SK-N-SH treated with all-trans-retinoic acid at 6 μM for 48 hours (cell line): Measurements from ENCODE around the gene OBSCN.

Source experiments
- ATAC-seq: fragments of 200-7000 bp; cut with Tn5 transposase; 3 replicates; pipeline ENCODE4 v1.9.1; 2020; ENCODE audit warnings: mild to moderate bottlenecking, moderate library complexity
- ARNTL ChIP-seq: fragments of 450-650 bp; formaldehyde crosslinking; IDR thresholded peaks from 2 replicates; pipeline ENCODE4 v1.5.0; 2020; ENCODE audit warnings: low read depth, mild to moderate bottlenecking, moderate library complexity, borderline replicate concordance
- BACH2 ChIP-seq: fragments of 250-450 bp; sonication (Bioruptor Pico); IDR thresholded peaks from 2 replicates; pipeline ENCODE4 v1.9.0; 2021; ENCODE audit warnings: mild to moderate bottlenecking, borderline replicate concordance
- CREB5 ChIP-seq: fragments of 250-450 bp; sonication (Bioruptor Pico); IDR thresholded peaks from 2 replicates; pipeline ENCODE4 v1.5.1; 2020; ENCODE audit warnings: low read depth, mild to moderate bottlenecking, moderate library complexity
- CSDC2 ChIP-seq: fragments of 250-450 bp; sonication (Bioruptor Pico); IDR thresholded peaks from 2 replicates; pipeline ENCODE4 v1.5.0; 2020; ENCODE audit warnings: mild to moderate bottlenecking, moderate library complexity
- CSRNP3 ChIP-seq: fragments of 250-450 bp; sonication (Bioruptor Pico); IDR thresholded peaks from 2 replicates; pipeline ENCODE4 v1.5.1; 2021; ENCODE audit warnings: mild to moderate bottlenecking, moderate library complexity
- ESRRG ChIP-seq: fragments of 250-450 bp; sonication (Bioruptor Pico); IDR thresholded peaks from 2 replicates; pipeline ENCODE4 v1.6.1; 2021; ENCODE audit warnings: mild to moderate bottlenecking
- GLIS3 ChIP-seq: fragments of 250-450 bp; sonication (Bioruptor Pico); IDR thresholded peaks from 2 replicates; pipeline ENCODE4 v1.5.0; 2020; ENCODE audit warnings: mild to moderate bottlenecking, moderate library complexity
- ISL1 ChIP-seq: fragments of 250-450 bp; sonication (Bioruptor Pico); IDR thresholded peaks from 2 replicates; pipeline ENCODE4 v2.1.2; 2022; ENCODE audit warnings: mild to moderate bottlenecking, moderate library complexity
- OSR1 ChIP-seq: fragments of 250-450 bp; sonication (Bioruptor Pico); IDR thresholded peaks from 2 replicates; pipeline ENCODE4 v1.8.0; 2022; ENCODE audit warnings: moderate library complexity, mild to moderate bottlenecking, inconsistent platforms
- POU6F1 ChIP-seq: fragments of 250-450 bp; sonication (Bioruptor Pico); IDR thresholded peaks from 2 replicates; pipeline ENCODE4 v1.8.0; 2021; ENCODE audit warnings: low read depth, mild to moderate bottlenecking, moderate library complexity, borderline replicate concordance
- PPARA ChIP-seq: fragments of 250-450 bp; sonication (Bioruptor Pico); IDR thresholded peaks from 2 replicates; pipeline ENCODE4 v1.5.0; 2020; ENCODE audit warnings: mild to moderate bottlenecking, borderline replicate concordance
- RARB ChIP-seq: fragments of 250-450 bp; sonication (Bioruptor Pico); IDR thresholded peaks from 2 replicates; pipeline ENCODE4 v1.8.0; 2021; ENCODE audit warnings: mild to moderate bottlenecking, moderate library complexity
- SNAI2 ChIP-seq: fragments of 250-450 bp; sonication (Bioruptor Pico); IDR thresholded peaks from 2 replicates; pipeline ENCODE4 v1.5.0; 2020; ENCODE audit warnings: mild to moderate bottlenecking, moderate library complexity
- TCF4 ChIP-seq: fragments of 250-450 bp; sonication (Bioruptor Pico); IDR thresholded peaks from 2 replicates; pipeline ENCODE4 v1.8.0; 2021; ENCODE audit warnings: mild to moderate bottlenecking, moderate library complexity, borderline replicate concordance
- TOX ChIP-seq: fragments of 250-450 bp; sonication (Bioruptor Pico); IDR thresholded peaks from 2 replicates; pipeline ENCODE4 v1.8.0; 2021; ENCODE audit warnings: mild to moderate bottlenecking, moderate library complexity, borderline replicate concordance
- TSHZ2 ChIP-seq: fragments of 250-450 bp; sonication (Bioruptor Pico); IDR thresholded peaks from 2 replicates; pipeline ENCODE4 v1.5.0; 2020; ENCODE audit warnings: mild to moderate bottlenecking, moderate library complexity
- ZC3H10 ChIP-seq: fragments of 250-450 bp; sonication (Bioruptor Pico); IDR thresholded peaks from 2 replicates; pipeline ENCODE4 v1.5.1; 2021; ENCODE audit warnings: mild to moderate bottlenecking, moderate library complexity
- ZFP3 ChIP-seq: fragments of 250-450 bp; sonication (Bioruptor Pico); IDR thresholded peaks from 2 replicates; pipeline ENCODE4 v1.5.0; 2020; ENCODE audit warnings: mild to moderate bottlenecking, moderate library complexity
- ZFP30 ChIP-seq: fragments of 450-650 bp; formaldehyde crosslinking; IDR thresholded peaks from 2 replicates; pipeline ENCODE4 v1.5.0; 2022; ENCODE audit warnings: mild to moderate bottlenecking, moderate library complexity
- ZNF70 ChIP-seq: fragments of 450-650 bp; formaldehyde crosslinking; IDR thresholded peaks from 2 replicates; pipeline ENCODE4 v1.5.0; 2020; ENCODE audit warnings: mild to moderate bottlenecking, moderate library complexity
- ZNF8 ChIP-seq: fragments of 450-650 bp; formaldehyde crosslinking; IDR thresholded peaks from 2 replicates; pipeline ENCODE4 v1.5.0; 2020; ENCODE audit warnings: mild to moderate bottlenecking, moderate library complexity

Gene OBSCN

GRCh38 chr1:228208831-228209551 lies 1.1 kb downstream of the OBSCN start:
- TF ChIP-seq CSDC2 = no peak
- no peak for TF ChIP-seq TSHZ2 (CRISPR knock-in tag)
- TF ChIP-seq OSR1 (CRISPR knock-in tag) = no peak
- no peak for TF ChIP-seq ZFP3
- no peak for TF ChIP-seq ZC3H10 (CRISPR knock-in tag)
- TF ChIP-seq PPARA (CRISPR knock-in tag) = no peak
- TF ChIP-seq GLIS3 (CRISPR knock-in tag) = no peak
- no peak for TF ChIP-seq ISL1 (CRISPR knock-in tag)
- no peak for ATAC-seq

- ATAC-seq = no peak
- no peak for TF ChIP-seq CSRNP3 (CRISPR knock-in tag)
- TF ChIP-seq ESRRG (CRISPR knock-in tag) = no peak
- TF ChIP-seq TOX (CRISPR knock-in tag) = no peak
- TF ChIP-seq OSR1 (CRISPR knock-in tag) = no peak
- TF ChIP-seq ISL1 (CRISPR knock-in tag) = no peak
- no peak for TF ChIP-seq CSDC2
- TF ChIP-seq POU6F1 (CRISPR knock-in tag) = no peak
- TF ChIP-seq RARB = no peak
- no peak for TF ChIP-seq PPARA (CRISPR knock-in tag)
- no peak for TF ChIP-seq ZFP30 (CRISPR knock-in tag)
- no peak for TF ChIP-seq SNAI2 (CRISPR knock-in tag)
- TF ChIP-seq BACH2 (CRISPR knock-in tag) = no peak
- TF ChIP-seq ZNF8 = no peak
- no peak for TF ChIP-seq CREB5
- TF ChIP-seq ZC3H10 (CRISPR knock-in tag) = no peak
- TF ChIP-seq ZNF70 (CRISPR knock-in tag) = no peak
These were observed 1.8 kb downstream of the OBSCN start for GRCh38 chr1:228209657-228210056.

- no peak for ATAC-seq
- TF ChIP-seq ARNTL (CRISPR knock-in tag) = no peak
- no peak for TF ChIP-seq TSHZ2 (CRISPR knock-in tag)
- no peak for TF ChIP-seq TCF4 (CRISPR knock-in tag)
- TF ChIP-seq ZNF70 (CRISPR knock-in tag) = no peak
- TF ChIP-seq PPARA (CRISPR knock-in tag) = no peak
- no peak for TF ChIP-seq TOX (CRISPR knock-in tag)
- TF ChIP-seq CREB5 = no peak
- TF ChIP-seq SNAI2 (CRISPR knock-in tag) = no peak
- TF ChIP-seq CSDC2 = no peak
- no peak for TF ChIP-seq POU6F1 (CRISPR knock-in tag)
- TF ChIP-seq ZFP3 = no peak
- no peak for TF ChIP-seq BACH2 (CRISPR knock-in tag)
- no peak for TF ChIP-seq RARB
- TF ChIP-seq, all 23 proteins: peak for 0
These were observed 2.3 kb downstream of the OBSCN start for GRCh38 chr1:228210076-228210651.
